ENCODE measurements around the gene LHB. TPM values are rescaled to one million over a fixed set of nuclear protein-coding genes. Genes with fewer than 3 reads are reported as not detected.

LHB gene
- total and polyA plus RNA-seq, 7 experiments from 2014 or later: not detected

Small RNAs within 50 kb of the gene (microRNA-seq; reads per million reads assigned to microRNA genes)
- not detected for gene MIR6798 (ENCODE audit: borderline microRNAs expressed)

Other genes with a start within 250 kb of the LHB start
- gene BCAT2, start 206.1 kb downstream of the LHB start, total RNA-seq: 10 to 100 TPM; 16.7 to 53.1 (median 22.5) TPM
- gene BCAT2, start 206.1 kb downstream of the LHB start, polyA plus RNA-seq: 10 to 100 TPM; 25.5 to 30.9 TPM
- 1 to 10 TPM in 2 of 5 experiments, under 1 TPM in 2, not detected in 1; 0.38 to 2.9 (median 1.2) TPM for gene HSD17B14, start 180.6 kb downstream of the LHB start, total RNA-seq
- 1 to 10 TPM in 1 of 2 donors, under 1 TPM in 1; 0.66 to 1.7 TPM for gene HSD17B14, start 180.6 kb downstream of the LHB start, polyA plus RNA-seq
- gene PLEKHA4, start 148.5 kb downstream of the LHB start, total RNA-seq: 1 to 10 TPM; 2.1 to 7.4 (median 4.0) TPM
- gene PLEKHA4, start 148.5 kb downstream of the LHB start, polyA plus RNA-seq: 1 to 10 TPM; 2.6 to 5.6 TPM
- gene PPP1R15A, start 144.7 kb downstream of the LHB start, total RNA-seq: 1,000 to 10,000 TPM in 1 of 5 experiments, 100 to 1,000 TPM in 1, 10 to 100 TPM in 3; 31.5 to 1,030 (median 71.9) TPM
- 10 to 100 TPM; 23.0 to 29.8 TPM for gene PPP1R15A, start 144.7 kb downstream of the LHB start, polyA plus RNA-seq
- gene TULP2, start 118.3 kb downstream of the LHB start, total RNA-seq: not detected
- not detected for gene TULP2, start 118.3 kb downstream of the LHB start, polyA plus RNA-seq
- 100 to 1,000 TPM; 128 to 252 (median 142) TPM for gene NUCB1, start 116.8 kb downstream of the LHB start, total RNA-seq
- 100 to 1,000 TPM in 1 of 2 donors, 10 to 100 TPM in 1; 70.5 to 150 TPM for gene NUCB1, start 116.8 kb downstream of the LHB start, polyA plus RNA-seq
- gene DHDH, start 83.4 kb downstream of the LHB start, total RNA-seq: 1 to 10 TPM; 1.1 to 1.7 (median 1.3) TPM
- 1 to 10 TPM; 1.0 to 2.7 TPM for gene DHDH, start 83.4 kb downstream of the LHB start, polyA plus RNA-seq
- 100 to 1,000 TPM in 3 of 5 experiments, 10 to 100 TPM in 2; 78.7 to 355 (median 122) TPM for gene BAX, start 62.2 kb downstream of the LHB start, total RNA-seq
- 10 to 100 TPM; 49.1 to 66.3 TPM for gene BAX, start 62.2 kb downstream of the LHB start, polyA plus RNA-seq
- 1,000 to 10,000 TPM in 4 of 5 experiments, 100 to 1,000 TPM in 1; 888 to 1,929 (median 1,286) TPM for gene FTL, start 51.8 kb downstream of the LHB start, total RNA-seq
- 1,000 to 10,000 TPM; 3,820 to 4,967 TPM for gene FTL, start 51.8 kb downstream of the LHB start, polyA plus RNA-seq
- gene GYS1, start 23.8 kb downstream of the LHB start, total RNA-seq: 10 to 100 TPM; 27.3 to 82.3 (median 50.7) TPM
- gene GYS1, start 23.8 kb downstream of the LHB start, polyA plus RNA-seq: 10 to 100 TPM; 22.6 to 40.3 TPM
- gene RUVBL2, start 23.2 kb downstream of the LHB start, total RNA-seq: 10 to 100 TPM; 23.4 to 94.0 (median 24.1) TPM
- 10 to 100 TPM; 58.7 to 72.9 TPM for gene RUVBL2, start 23.2 kb downstream of the LHB start, polyA plus RNA-seq
- gene CGB3, start 7.2 kb upstream of the LHB start, total RNA-seq: not detected
- gene CGB3, start 7.2 kb upstream of the LHB start, polyA plus RNA-seq: not detected
- gene CGB2, start 14.8 kb upstream of the LHB start, total RNA-seq: not detected
- gene CGB2, start 14.8 kb upstream of the LHB start, polyA plus RNA-seq: not detected
- not detected for gene CGB1, start 19.8 kb upstream of the LHB start, total RNA-seq
- not detected for gene CGB1, start 19.8 kb upstream of the LHB start, polyA plus RNA-seq
- gene CGB5, start 26.8 kb upstream of the LHB start, total RNA-seq: not detected
- gene CGB5, start 26.8 kb upstream of the LHB start, polyA plus RNA-seq: not detected
- gene CGB8, start 32.0 kb upstream of the LHB start, total RNA-seq: not detected
- gene CGB8, start 32.0 kb upstream of the LHB start, polyA plus RNA-seq: not detected
- gene CGB7, start 40.7 kb upstream of the LHB start, total RNA-seq: not detected
- gene CGB7, start 40.7 kb upstream of the LHB start, polyA plus RNA-seq: not detected
- not detected for gene NTF4, start 47.7 kb upstream of the LHB start, total RNA-seq
- gene NTF4, start 47.7 kb upstream of the LHB start, polyA plus RNA-seq: not detected
- not detected for gene KCNA7, start 55.6 kb upstream of the LHB start, total RNA-seq
- gene KCNA7, start 55.6 kb upstream of the LHB start, polyA plus RNA-seq: not detected
- gene SNRNP70, start 68.4 kb upstream of the LHB start, total RNA-seq: 100 to 1,000 TPM; 243 to 837 (median 449) TPM
- gene SNRNP70, start 68.4 kb upstream of the LHB start, polyA plus RNA-seq: 10 to 100 TPM; 48.0 to 63.1 TPM
- 10 to 100 TPM in 4 of 5 experiments, 1 to 10 TPM in 1; 3.7 to 21.7 (median 10.8) TPM for gene LIN7B, start 97.3 kb upstream of the LHB start, total RNA-seq
- gene LIN7B, start 97.3 kb upstream of the LHB start, polyA plus RNA-seq: 1 to 10 TPM; 4.0 to 5.7 TPM
- gene C19orf73, start 102.1 kb upstream of the LHB start, total RNA-seq: 1 to 10 TPM; 1.3 to 2.8 (median 2.2) TPM
- 1 to 10 TPM; 4.3 to 4.8 TPM for gene C19orf73, start 102.1 kb upstream of the LHB start, polyA plus RNA-seq
- 1 to 10 TPM; 2.2 to 4.9 (median 3.3) TPM for gene PPFIA3, start 102.5 kb upstream of the LHB start, total RNA-seq
- under 1 TPM; 0.15 to 0.54 TPM for gene PPFIA3, start 102.5 kb upstream of the LHB start, polyA plus RNA-seq
- not detected for gene HRC, start 138.3 kb upstream of the LHB start, total RNA-seq
- gene HRC, start 138.3 kb upstream of the LHB start, polyA plus RNA-seq: not detected
- gene TRPM4, start 140.7 kb upstream of the LHB start, total RNA-seq: 1 to 10 TPM in 1 of 5 experiments, under 1 TPM in 3, not detected in 1; 0.72 to 3.2 (median 0.85) TPM
- under 1 TPM in 1 of 2 donors, not detected in 1; 0.13 TPM for gene TRPM4, start 140.7 kb upstream of the LHB start, polyA plus RNA-seq